B cell (primary cell): Measurements from ENCODE around the gene MAP3K20. TPM values are rescaled to one million over a fixed set of nuclear protein-coding genes. Genes with fewer than 3 reads are reported as not detected.
"Not testable (repeated sequence)": the region's sequence is repeated elsewhere in the genome, so short reads cannot be mapped to it uniquely, and the experiment has no call there.

Experiments used
- ATAC-seq: fragments of 200-7000 bp; cut with Tn5 transposase; one replicate; pipeline ENCODE4 v1.10.0; 2021; ENCODE audit warnings: low read depth, mild to moderate bottlenecking, moderate number of reproducible peaks, moderate library complexity
- CTCF ChIA-PET: fragments of 350-600 bp; sonication (Branson Sonifier 250); formaldehyde crosslinking; loops from one replicate; lab custom pipeline; 2021; ENCODE audit warnings: antibody characterized with exemption, inconsistent platforms; lab: Charles Lee
- POLR2A ChIA-PET: fragments of 350-600 bp; sonication (Branson Sonifier 250); formaldehyde crosslinking; loops from one replicate; lab custom pipeline; 2021; ENCODE audit warnings: antibody characterized with exemption; lab: Charles Lee
- DNase-seq: peaks from one replicate; pipeline ENCODE4 v3.0.0; 2013
- H2AFZ ChIP-seq: 2 replicates; pipeline ENCODE4 v1.6.1; 2012; ENCODE audit warnings: mild to moderate bottlenecking, low read depth, low read length; ENCODE audit not compliant: insufficient read depth, poor library complexity, severe bottlenecking
- H3K27ac ChIP-seq, 2 donors: 1 replicate in 1 of 2; 2 replicates in 1 of 2; pipeline ENCODE4 v1.5.1; 2012 to 2013; ENCODE audit warnings: low read length in 2 of 2, mild to moderate bottlenecking in 2 of 2, moderate library complexity in 1 of 2
- H3K27me3 ChIP-seq, 4 experiments: fragments of 200-600 bp in 1 of 4; sonication (generic) in 1 of 4; replicated peaks in 1 of 4; 1 replicate in 2 of 4; 2 replicates in 2 of 4; pipeline versions ENCODE4 v1.6.1 to v1.7.0; 2013 to 2016; ENCODE audit warnings: low read length in 3 of 4, mild to moderate bottlenecking in 2 of 4, mixed read lengths in 1 of 4, moderate library complexity in 1 of 4; ENCODE audit not compliant: insufficient read depth in 4 of 4, control insufficient read depth in 3 of 4; ENCODE audit errors: control extremely low read depth in 1 of 4
- H3K36me3 ChIP-seq, 2 experiments: replicated peaks in 1 of 2; 1 replicate in 1 of 2; 2 replicates in 1 of 2; pipeline versions ENCODE4 v1.6.1 to v1.7.1; 2013; ENCODE audit warnings: low read length in 1 of 2; ENCODE audit not compliant: insufficient read depth in 2 of 2, control insufficient read depth in 1 of 2; ENCODE audit errors: control extremely low read depth in 1 of 2, extremely low read depth in 1 of 2
- H3K4me1 ChIP-seq, 2 donors: fragments of 200-600 bp in 1 of 2; sonication (generic) in 1 of 2; 1 replicate in 1 of 2; 2 replicates in 1 of 2; pipeline versions ENCODE4 v1.5.1 to v1.6.1; 2013 to 2017; ENCODE audit warnings: low read length in 2 of 2; ENCODE audit not compliant: control insufficient read depth in 2 of 2, insufficient read depth in 2 of 2
- H3K4me2 ChIP-seq: replicated peaks from 2 replicates; pipeline ENCODE3; 2012; ENCODE audit warnings: mild to moderate bottlenecking, low read depth, low read length; ENCODE audit not compliant: poor library complexity, severe bottlenecking
- H3K4me3 ChIP-seq, 5 experiments: fragments of 200-600 bp in 1 of 5; sonication (generic) in 1 of 5; 1 replicate in 3 of 5; 2 replicates in 2 of 5; pipeline versions ENCODE4 v1.5.1 to v1.7.0; 2011 to 2016; ENCODE audit warnings: low read length in 4 of 5, mild to moderate bottlenecking in 4 of 5, low read depth in 2 of 5, control low read depth in 1 of 5, moderate library complexity in 1 of 5; ENCODE audit not compliant: insufficient read depth in 1 of 5; ENCODE audit errors: control extremely low read depth in 1 of 5, extremely low read depth in 1 of 5
- H3K79me2 ChIP-seq: fragments of 200-600 bp; sonication (generic); one replicate; pipeline ENCODE4 v1.6.0; 2016; ENCODE audit warnings: low read length; ENCODE audit not compliant: control insufficient read depth, insufficient read depth
- H3K9ac ChIP-seq: fragments of 200-600 bp; sonication (generic); 2 replicates; pipeline ENCODE4 v1.6.1; 2017; ENCODE audit warnings: mild to moderate bottlenecking, low read length, moderate library complexity
- H3K9me3 ChIP-seq, 3 donors: one replicate each; pipeline versions ENCODE4 v1.6.1 to v1.7.1; 2013; ENCODE audit warnings: low read length in 2 of 3; ENCODE audit not compliant: control insufficient read depth in 2 of 3, insufficient read depth in 1 of 3; ENCODE audit errors: control extremely low read depth in 1 of 3
- H4K20me1 ChIP-seq: 2 replicates; pipeline ENCODE4 v1.6.0; 2012; ENCODE audit warnings: mild to moderate bottlenecking, low read length; ENCODE audit not compliant: insufficient read depth, control insufficient read depth, poor library complexity, severe bottlenecking
- H3K27ac Mint-ChIP-seq: one replicate; pipeline ENCODE4 v1.8.0; 2021; ENCODE audit warnings: mixed read lengths
- H3K27me3 Mint-ChIP-seq: one replicate; pipeline ENCODE4 v1.8.0; 2021; ENCODE audit warnings: mixed read lengths
- H3K4me1 Mint-ChIP-seq: one replicate; pipeline ENCODE4 v1.8.0; 2021; ENCODE audit warnings: mixed read lengths
- H3K4me3 Mint-ChIP-seq: one replicate; pipeline ENCODE4 v1.8.0; 2021; ENCODE audit warnings: mixed read lengths
- H3K9me3 Mint-ChIP-seq: one replicate; pipeline ENCODE4 v1.8.0; 2022; ENCODE audit warnings: mixed read lengths; ENCODE audit not compliant: insufficient read depth
- EZH2 ChIP-seq: IDR thresholded peaks from 2 replicates; pipeline ENCODE4 v1.6.1; 2012; ENCODE audit warnings: borderline replicate concordance, low read depth, mild to moderate bottlenecking, moderate library complexity, low read length; ENCODE audit not compliant: insufficient read depth, poor library complexity, severe bottlenecking
- WGBS: methylation state at CpG from one replicate; pipeline ENCODE4 v1.1.5; 2013; ENCODE audit warnings: missing lambda C conversion rate; ENCODE audit not compliant: insufficient coverage; 5-methylcytosine and 5-hydroxymethylcytosine counted together
- intact Hi-C: fragments of 100-400 bp; cut with micrococcal nuclease; formaldehyde crosslinking; loops from one replicate; pipeline ENCODE4 v1.10.0; 2022
- polyA plus RNA-seq: library from polyadenylated mRNA; depleted of rRNA; stranded (reverse); fragments of >200 nt; gene quantifications from 2 replicates; pipeline ENCODE4 v1.2.3, GENCODE V29; 2012
- total RNA-seq, 2 donors: library from RNA; stranded (reverse); fragments of 120-200 nt in 1 of 2; gene quantifications; 1 replicate in 1 of 2; 2 replicates in 1 of 2; pipeline versions ENCODE4 v1.2.3 to v1.2.4, GENCODE V29; 2013 to 2022
- TF ChIP-seq, protein P1 (sequence below): fragments of 200-600 bp; IDR thresholded peaks from one replicate; pipeline ENCODE4 v1.8.0; 2022; ENCODE audit warnings: antibody characterized with exemption, mild to moderate bottlenecking

Gene MAP3K20
- total and polyA plus RNA-seq, 2 donors (not counting 1 experiment from before 2014, with no cell fraction given): 2.2 to 9.1 TPM

DNA sequence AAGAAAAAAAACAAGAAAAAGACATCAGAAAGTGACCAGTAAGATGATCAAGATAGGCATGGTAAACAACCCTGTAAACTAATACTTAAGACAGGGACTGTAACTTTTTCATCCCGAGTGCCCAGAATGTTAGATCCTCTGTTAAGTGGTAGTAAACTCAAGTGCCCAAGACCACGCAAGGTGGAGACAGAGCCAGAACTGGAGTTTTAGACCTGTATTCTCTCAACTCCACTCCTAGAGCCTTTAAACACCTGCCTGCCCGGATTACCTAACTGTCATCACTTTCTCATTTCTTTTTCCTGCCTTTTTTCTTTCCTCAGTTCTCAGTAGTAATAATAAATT is 203.9 kb downstream of the MAP3K20 start:
- H3K4me3 Mint-ChIP-seq: no peak overlapping the region
- intact Hi-C loops: no loop called here

DNA sequence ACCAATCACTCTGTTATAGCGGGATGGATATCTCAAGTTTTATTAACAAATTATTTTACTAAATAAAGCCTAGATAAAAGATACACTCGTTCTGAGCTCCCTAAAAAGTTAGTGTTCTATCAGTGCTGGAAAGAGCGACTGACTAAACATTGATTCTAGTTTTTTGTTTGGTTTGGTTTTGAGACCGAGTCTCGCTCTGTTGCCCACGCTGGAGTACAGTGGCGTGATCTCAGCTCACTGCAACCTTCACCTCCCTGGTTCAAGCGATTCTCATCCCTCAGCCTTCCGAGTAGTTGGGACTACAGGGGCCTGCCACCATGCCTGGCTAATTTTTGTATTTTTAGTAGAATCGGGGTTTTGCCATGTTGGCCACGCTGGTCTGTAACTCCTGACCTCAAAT is 205.2 kb downstream of the MAP3K20 start:
- Mint-ChIP-seq H3K9me3 (peaks cover 2% of the 10 kb centered on the region), H3K4me1 (peaks cover 2% of the 10 kb centered on the region), H3K27ac (no peak overlapping the region), H3K27me3 (no peaks in the 10 kb centered on the region), H3K4me3 (peak overlapping the region; percentile 56)
- H3K79me2 ChIP-seq: no peaks in the 10 kb centered on the region
- peak overlapping the region; percentile 9 for H2AFZ ChIP-seq
- no peak overlapping the region for H3K4me3 ChIP-seq
- H3K4me2 ChIP-seq: peak overlapping the region; percentile 5
- ChIA-PET POLR2A (no interaction called here), CTCF (no interaction called here)
- no peak for DNase-seq
- H4K20me1 ChIP-seq: no peaks in the 10 kb centered on the region
- H3K27me3 ChIP-seq: no peaks in the 10 kb centered on the region
- TF ChIP-seq, protein P1, sequence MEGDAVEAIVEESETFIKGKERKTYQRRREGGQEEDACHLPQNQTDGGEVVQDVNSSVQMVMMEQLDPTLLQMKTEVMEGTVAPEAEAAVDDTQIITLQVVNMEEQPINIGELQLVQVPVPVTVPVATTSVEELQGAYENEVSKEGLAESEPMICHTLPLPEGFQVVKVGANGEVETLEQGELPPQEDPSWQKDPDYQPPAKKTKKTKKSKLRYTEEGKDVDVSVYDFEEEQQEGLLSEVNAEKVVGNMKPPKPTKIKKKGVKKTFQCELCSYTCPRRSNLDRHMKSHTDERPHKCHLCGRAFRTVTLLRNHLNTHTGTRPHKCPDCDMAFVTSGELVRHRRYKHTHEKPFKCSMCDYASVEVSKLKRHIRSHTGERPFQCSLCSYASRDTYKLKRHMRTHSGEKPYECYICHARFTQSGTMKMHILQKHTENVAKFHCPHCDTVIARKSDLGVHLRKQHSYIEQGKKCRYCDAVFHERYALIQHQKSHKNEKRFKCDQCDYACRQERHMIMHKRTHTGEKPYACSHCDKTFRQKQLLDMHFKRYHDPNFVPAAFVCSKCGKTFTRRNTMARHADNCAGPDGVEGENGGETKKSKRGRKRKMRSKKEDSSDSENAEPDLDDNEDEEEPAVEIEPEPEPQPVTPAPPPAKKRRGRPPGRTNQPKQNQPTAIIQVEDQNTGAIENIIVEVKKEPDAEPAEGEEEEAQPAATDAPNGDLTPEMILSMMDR: no peak
- no peak for TF ChIP-seq EZH2
- no peak overlapping the region for H3K27ac ChIP-seq
- H3K9me3 ChIP-seq: peaks cover 0 to 12% (median 0%) of the 10 kb centered on the region in 3 donors
- WGBS: 80% methylated on average over 3 of the region's 11 CpGs
- H3K4me1 ChIP-seq: no peaks in the 10 kb centered on the region
- ATAC-seq: no peak
- intact Hi-C loops: no loop called here
- H3K9ac ChIP-seq: no peak overlapping the region
- H3K36me3 ChIP-seq: no peaks in the 10 kb centered on the region

More for the DNA sequence above, 203.9 kb downstream of the MAP3K20 start:
- H3K27me3 Mint-ChIP-seq: no peaks in the 10 kb centered on the region
- H4K20me1 ChIP-seq: no peaks in the 10 kb centered on the region
- H3K4me1 Mint-ChIP-seq: peaks cover 2% of the 10 kb centered on the region
- no peaks in the 10 kb centered on the region for H3K27me3 ChIP-seq
- no peaks in the 10 kb centered on the region for H3K36me3 ChIP-seq
- peak overlapping the region; percentile 9 for H2AFZ ChIP-seq
- DNase-seq (no peak), ATAC-seq (no peak)
- POLR2A ChIA-PET: no interaction called here
- WGBS: 83% methylated on average over 2 of the region's 3 CpGs
- H3K4me1 ChIP-seq: no peaks in the 10 kb centered on the region
- H3K4me2 ChIP-seq: no peak overlapping the region
- H3K27ac ChIP-seq: no peak overlapping the region
- TF ChIP-seq EZH2: no peak
- TF ChIP-seq, protein P1: no peak
- no peak overlapping the region for H3K9ac ChIP-seq
- no peak overlapping the region for H3K4me3 ChIP-seq
- CTCF ChIA-PET: no interaction called here
- H3K9me3 ChIP-seq: peaks cover 0 to 12% (median 0%) of the 10 kb centered on the region in 3 donors
- H3K27ac Mint-ChIP-seq: no peak overlapping the region
- H3K79me2 ChIP-seq: no peaks in the 10 kb centered on the region
- H3K9me3 Mint-ChIP-seq: peaks cover 2% of the 10 kb centered on the region

DNA sequence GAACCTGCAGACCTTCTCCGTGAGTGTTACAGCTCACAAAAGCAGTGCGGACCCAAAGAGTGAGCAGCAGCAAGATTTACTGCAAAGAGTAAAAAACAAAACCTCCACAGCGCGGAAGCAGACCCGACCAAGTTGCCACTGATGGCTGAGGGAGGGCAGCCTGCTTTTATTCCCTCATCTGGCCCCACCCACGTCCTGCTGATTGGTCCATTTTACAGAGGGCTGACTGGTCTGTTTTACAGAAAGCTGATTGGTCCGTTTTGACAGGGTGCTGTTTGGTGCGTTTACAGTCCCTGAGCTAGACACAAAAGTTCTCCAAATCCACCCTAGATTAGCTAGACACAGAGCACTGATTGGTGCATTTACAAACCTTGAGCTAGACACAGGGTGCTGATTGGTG is 206.3 kb downstream of the MAP3K20 start:
- H2AFZ ChIP-seq, H3K4me1 Mint-ChIP-seq, DNase-seq, H3K9ac ChIP-seq, H3K9me3 Mint-ChIP-seq, H3K36me3 ChIP-seq, H4K20me1 ChIP-seq, H3K27ac Mint-ChIP-seq, H3K27me3 Mint-ChIP-seq, intact Hi-C loops, POLR2A ChIA-PET, H3K79me2 ChIP-seq, H3K27me3 ChIP-seq, H3K4me2 ChIP-seq, CTCF ChIA-PET, H3K4me1 ChIP-seq, ATAC-seq, H3K27ac ChIP-seq: not testable (repeated sequence)
- WGBS: 96% methylated on average over 6 of the region's 8 CpGs
- Histone ChIP-seq H3K9me3 (peaks cover 0 to 12% (median 0%) of the 10 kb centered on the region in 3 donors), H3K4me3 (peak overlapping the region in 1 of 5 experiments; percentile 12)
- H3K4me3 Mint-ChIP-seq: peak overlapping the region; percentile 44
